C4-2B (cell line): ENCODE data around the gene FAM24B.

ENCODE experiments used
- H3K27ac ChIP-seq: fragments of 450-650 bp; 2 replicates; pipeline ENCODE4 v1.5.1; 2017
- CTCF ChIP-seq: fragments of 450-650 bp; conservative IDR thresholded peaks from 2 replicates; pipeline ENCODE4 v1.5.1; 2017; ENCODE audit warnings: mild to moderate bottlenecking
- ZFX ChIP-seq: fragments of 450-650 bp; IDR thresholded peaks from 2 replicates; pipeline ENCODE4 v1.6.1; 2017

FAM24B gene

GRCh38 chr10:122854648-122855047 lies 24.7 kb downstream of the FAM24B start:
- H3K27ac ChIP-seq, result no peak overlapping the region
- TF ChIP-seq ZFX (no peak), CTCF (no peak)

- no peak overlapping the region for H3K27ac ChIP-seq
- TF ChIP-seq CTCF, result no peak
- TF ChIP-seq ZFX, result no peak
These were observed 25.6 kb downstream of the FAM24B start for GRCh38 chr10:122853665-122854313.

DNA sequence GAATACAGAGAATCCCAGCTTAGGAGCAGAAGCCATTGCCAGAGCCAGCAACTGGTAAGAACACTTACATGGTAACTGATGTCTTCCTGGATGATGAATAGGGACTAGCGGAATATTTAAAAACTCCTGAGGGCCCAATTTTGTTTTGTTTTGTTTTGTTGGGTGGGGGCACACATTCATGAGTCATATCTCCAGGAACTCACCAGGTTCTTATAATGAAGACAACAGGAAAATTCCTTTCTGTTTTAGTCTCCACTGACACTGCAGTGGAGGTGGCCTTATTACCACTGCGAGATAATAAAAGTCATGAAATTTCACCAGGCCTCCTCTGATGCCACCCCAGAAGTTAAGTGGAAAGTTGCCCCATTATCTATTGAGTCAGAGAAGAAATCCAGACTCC lies 27.1 kb downstream of the FAM24B start:
- no peak for TF ChIP-seq ZFX
- no peak for TF ChIP-seq CTCF
- no peak overlapping the region; the same call in 1 of the 2 replicates for H3K27ac ChIP-seq

DNA sequence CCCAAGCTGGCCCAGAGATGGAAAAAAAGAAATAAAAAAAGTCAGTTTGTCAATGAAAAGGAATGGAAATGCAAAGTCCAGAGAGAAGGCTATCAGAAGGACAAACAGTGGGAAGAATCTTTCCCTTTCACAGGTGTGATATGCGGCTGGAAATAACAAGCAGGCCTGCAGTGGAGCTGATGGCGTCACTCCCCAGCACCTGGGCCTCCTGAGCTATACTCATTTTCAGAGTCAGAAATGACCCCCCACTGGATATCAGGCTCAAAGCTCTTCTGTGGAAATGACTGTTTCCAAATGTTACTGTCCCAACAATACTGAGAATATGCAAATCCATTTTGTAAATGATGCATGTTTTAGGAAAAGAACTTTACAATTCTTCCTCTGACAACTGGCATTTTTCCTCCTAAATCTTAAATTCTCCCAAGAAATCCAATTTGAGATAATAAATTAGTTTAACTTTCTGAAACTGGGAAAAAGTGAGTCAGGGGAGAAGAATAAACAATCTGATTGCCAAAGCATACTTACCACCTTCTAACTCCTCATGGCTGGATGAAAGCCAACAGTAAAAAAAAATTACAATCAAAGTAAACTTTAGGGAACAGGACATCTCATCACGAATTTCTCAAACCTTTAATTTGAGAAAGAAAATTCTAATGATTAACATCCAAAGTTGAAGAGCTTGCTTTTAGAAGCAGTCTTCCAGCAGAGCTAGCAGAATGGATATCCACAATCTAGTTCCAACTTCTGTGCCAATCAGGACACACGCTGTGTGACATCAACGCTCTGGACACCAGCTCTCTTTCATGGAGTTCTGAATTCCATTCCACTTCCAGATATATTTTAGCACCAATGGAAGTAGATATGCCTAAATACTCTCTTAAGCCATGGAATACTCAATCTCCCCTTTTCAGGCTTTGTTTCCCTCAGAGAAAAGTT lies 28.4 kb downstream of the FAM24B start:
- TF ChIP-seq CTCF (no peak), ZFX (no peak)

GRCh38 chr10:122849900-122850605 lies 29.3 kb downstream of the FAM24B start:
- peak overlapping the region; percentile 37 for H3K27ac ChIP-seq
- TF ChIP-seq CTCF (no peak), ZFX (no peak)

More for the DNA sequence above, 28.4 kb downstream of the FAM24B start:
- peak overlapping the region; percentile 37 for H3K27ac ChIP-seq

DNA sequence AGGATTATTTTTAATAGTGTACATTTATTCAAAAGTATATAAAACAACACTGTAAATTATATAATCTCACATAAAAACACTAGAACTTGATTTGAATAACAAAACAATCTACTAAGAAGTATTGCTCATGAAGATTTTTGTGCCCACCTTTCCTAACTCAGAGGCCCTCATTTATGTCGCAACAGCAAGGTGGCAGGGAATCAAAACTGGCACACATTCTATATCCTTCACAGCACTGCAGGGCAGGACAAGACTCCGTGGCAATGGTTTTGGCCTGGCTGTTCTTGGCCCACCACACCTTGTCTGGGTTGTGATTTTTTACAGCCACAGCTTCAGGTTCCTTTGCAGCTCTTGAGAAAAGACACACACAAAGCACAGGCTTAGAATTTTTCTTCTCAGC lies 30.3 kb downstream of the FAM24B start:
- TF ChIP-seq CTCF (no peak), ZFX (no peak)
- no peak overlapping the region; the same call in 1 of the 2 replicates for H3K27ac ChIP-seq
